GM10266 (cell line): Measurements from ENCODE around the gene EPHA7.

Experiments used
- DNase-seq: peaks from one replicate; pipeline ENCODE4 v3.0.0; 2012; ENCODE audit errors: extremely low spot score
- TF ChIP-seq, protein P1 (sequence below): IDR thresholded peaks from 2 replicates; pipeline ENCODE4 v1.5.1; 2012; ENCODE audit warnings: mild to moderate bottlenecking, low read depth; ENCODE audit not compliant: control insufficient read depth, insufficient read depth; ENCODE audit errors: missing control alignments

EPHA7 gene

DNA sequence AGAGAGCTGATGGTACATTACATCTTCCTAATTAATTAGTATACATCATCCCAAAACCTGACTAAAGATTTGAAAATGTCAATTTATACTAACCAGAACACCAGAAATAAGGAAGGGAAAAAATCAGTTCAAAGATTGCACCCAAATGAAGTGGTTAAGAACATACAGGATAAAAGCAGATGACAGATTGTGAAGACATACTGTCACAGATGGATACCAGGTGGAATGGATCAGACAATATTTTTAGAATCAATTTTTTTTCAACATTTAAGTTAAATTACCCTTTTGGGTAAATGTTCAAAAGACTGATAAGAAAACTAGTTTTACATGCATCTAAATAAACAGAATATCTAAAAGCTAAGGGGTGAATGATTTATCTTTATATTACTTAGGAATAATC lies 47.6 kb downstream of the EPHA7 start:
- TF ChIP-seq, protein P1, sequence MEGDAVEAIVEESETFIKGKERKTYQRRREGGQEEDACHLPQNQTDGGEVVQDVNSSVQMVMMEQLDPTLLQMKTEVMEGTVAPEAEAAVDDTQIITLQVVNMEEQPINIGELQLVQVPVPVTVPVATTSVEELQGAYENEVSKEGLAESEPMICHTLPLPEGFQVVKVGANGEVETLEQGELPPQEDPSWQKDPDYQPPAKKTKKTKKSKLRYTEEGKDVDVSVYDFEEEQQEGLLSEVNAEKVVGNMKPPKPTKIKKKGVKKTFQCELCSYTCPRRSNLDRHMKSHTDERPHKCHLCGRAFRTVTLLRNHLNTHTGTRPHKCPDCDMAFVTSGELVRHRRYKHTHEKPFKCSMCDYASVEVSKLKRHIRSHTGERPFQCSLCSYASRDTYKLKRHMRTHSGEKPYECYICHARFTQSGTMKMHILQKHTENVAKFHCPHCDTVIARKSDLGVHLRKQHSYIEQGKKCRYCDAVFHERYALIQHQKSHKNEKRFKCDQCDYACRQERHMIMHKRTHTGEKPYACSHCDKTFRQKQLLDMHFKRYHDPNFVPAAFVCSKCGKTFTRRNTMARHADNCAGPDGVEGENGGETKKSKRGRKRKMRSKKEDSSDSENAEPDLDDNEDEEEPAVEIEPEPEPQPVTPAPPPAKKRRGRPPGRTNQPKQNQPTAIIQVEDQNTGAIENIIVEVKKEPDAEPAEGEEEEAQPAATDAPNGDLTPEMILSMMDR: no peak
- no peak for DNase-seq

DNA sequence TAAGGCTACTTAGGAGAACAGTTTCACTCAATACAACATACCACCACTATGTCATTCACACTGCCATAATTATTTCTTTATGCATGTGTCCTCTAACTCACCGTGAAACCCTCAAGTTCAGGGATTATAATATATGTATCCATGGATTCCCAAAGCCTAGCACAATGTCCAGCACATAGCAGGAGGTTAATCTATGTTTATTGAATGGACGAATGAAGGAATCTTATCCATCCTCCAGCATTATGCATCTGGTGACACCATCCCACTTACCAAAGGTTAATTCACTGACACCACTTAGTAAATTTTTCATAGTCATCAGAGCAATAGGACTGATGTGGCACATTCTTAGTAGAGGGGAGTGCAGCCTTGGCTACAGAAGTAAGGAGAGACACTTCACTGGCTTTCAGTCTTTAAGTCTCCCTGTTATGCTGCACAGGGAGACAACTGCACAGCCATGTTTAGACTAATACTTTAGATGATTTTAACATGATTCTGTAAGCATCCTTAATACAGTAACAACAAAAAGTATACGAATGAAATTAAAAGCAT lies 49.7 kb downstream of the EPHA7 start:
- TF ChIP-seq, protein P1: no peak
- DNase-seq: no peak

- no peak for DNase-seq
- TF ChIP-seq, protein P1: no peak
Observed at GRCh38 chr6:93366506-93366905, 52.9 kb downstream of the EPHA7 start.

- DNase-seq: no peak
- TF ChIP-seq, protein P1: no peak
Observed at GRCh38 chr6:93365445-93365844, 53.9 kb downstream of the EPHA7 start.

GRCh38 chr6:93358435-93358834 lies 60.9 kb downstream of the EPHA7 start:
- TF ChIP-seq, protein P1: no peak
- DNase-seq: no peak

GRCh38 chr6:93352604-93353003 lies 66.8 kb downstream of the EPHA7 start:
- DNase-seq: no peak
- TF ChIP-seq, protein P1: no peak

DNA sequence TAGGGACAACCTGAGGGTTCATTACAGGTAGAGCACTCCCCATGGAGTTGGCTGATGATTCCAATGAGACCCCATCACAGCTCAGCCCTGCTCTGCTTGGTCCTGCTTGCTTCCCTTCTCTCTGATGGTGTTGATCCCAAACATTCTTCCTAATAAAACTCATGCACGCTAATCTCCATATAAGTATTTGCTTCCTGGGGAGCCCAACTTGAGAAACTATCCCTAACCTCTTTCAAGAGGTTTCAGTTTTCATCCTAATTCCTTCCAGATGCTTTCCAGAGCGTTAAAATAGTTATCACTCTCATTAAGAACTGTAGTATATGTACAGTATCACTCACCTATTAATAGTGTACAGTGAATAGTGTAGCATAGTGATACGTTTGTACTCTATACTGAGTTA lies 68.1 kb downstream of the EPHA7 start:
- TF ChIP-seq, protein P1: no peak
- DNase-seq: no peak
